Esophagus squamous epithelium (tissue), 4 donors: ENCODE data around the gene TCEAL8.

Experiments
- CTCF ChIP-seq, 6 experiments: fragments of 450-650 bp in 4 of 6; fragments of 200-600 bp in 2 of 6; sonication (generic) in 2 of 6; IDR thresholded peaks; one replicate each; pipeline ENCODE4 v1.5.1; 2016 to 2019; ENCODE audit warnings: antibody characterized with exemption in 6 of 6, mild to moderate bottlenecking in 4 of 6, moderate library complexity in 4 of 6
- POLR2A ChIP-seq, 4 donors: fragments of 450-650 bp; IDR thresholded peaks; one replicate each; pipeline ENCODE4 v1.6.1; 2017; ENCODE audit warnings: antibody characterized with exemption in 4 of 4, mild to moderate bottlenecking in 4 of 4, moderate library complexity in 3 of 4

- no peak for TF ChIP-seq CTCF (IDR thresholded peaks at IDR 0.05)
- no peak for TF ChIP-seq POLR2A (IDR thresholded peaks at IDR 0.05)
These were observed 14.8 kb downstream of the TCEAL8 start for GRCh38 chrX:103240155-103240554.
